AG08396 (cell line): Measurements from ENCODE around the gene FOS.

Experiments
- DNase-seq: peaks from one replicate; pipeline ENCODE4 v3.0.0; 2012; ENCODE audit warnings: low spot score, mixed read lengths

The FOS gene

DNA sequence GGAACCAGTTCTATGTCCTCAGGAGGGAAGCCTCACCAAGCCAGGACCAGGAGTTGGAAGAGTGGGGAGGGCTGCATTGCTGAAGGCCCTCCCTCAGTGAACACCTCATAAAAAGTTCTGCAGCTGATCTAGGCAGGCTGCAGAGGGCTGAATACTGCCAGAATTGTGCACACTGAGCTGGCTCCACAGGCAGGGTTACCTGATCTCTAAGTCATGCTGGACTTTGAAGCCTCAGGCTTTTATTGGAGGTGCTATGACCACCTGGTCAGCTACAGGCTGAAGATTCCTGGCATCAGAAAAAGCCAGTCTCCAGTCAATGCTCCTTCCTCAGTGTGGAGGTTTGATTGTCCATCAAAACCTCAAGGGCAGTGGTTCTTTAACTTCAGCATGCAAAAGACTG, 39.7 kb downstream of the FOS start:
- no peak for DNase-seq

DNA sequence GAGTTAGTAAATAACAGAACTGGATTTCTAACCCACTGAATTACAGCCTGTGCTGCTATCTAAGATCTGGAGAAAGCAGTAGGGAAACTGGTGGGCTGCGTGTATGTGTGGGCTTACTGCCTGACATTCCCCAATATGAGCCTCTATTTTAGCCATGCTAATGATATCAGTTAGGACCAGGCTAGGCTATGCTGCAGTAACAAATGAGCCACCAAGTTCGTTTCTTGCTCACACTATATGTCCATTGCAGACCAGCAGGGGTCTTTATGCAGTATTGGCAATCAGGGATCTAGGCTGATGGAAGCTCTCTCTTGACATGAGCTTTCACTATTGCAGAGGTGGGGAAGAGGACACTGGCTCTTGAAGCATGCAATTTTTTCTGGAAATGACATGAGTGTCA, 40.4 kb downstream of the FOS start:
- no peak for DNase-seq

DNA sequence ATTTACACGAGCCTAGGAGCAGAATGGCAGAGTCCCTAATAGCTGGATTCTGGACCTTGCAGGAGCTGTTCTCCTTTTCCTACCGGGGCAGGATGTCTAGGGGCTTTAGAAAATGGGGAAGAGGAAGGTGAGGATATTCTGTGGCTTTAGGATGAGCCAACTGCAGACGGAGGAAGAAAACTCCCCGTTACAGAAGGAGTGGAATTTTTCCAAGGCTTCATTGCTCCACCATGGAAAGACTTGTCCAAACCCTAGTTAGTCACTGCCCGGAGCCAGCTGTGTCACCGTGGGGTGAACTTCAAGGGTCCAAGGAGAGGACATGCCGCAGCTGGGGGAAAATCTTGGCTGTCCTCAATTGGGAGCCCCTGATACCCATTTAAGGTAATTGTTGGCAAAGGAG, 41.6 kb downstream of the FOS start:
- DNase-seq, result no peak

DNA sequence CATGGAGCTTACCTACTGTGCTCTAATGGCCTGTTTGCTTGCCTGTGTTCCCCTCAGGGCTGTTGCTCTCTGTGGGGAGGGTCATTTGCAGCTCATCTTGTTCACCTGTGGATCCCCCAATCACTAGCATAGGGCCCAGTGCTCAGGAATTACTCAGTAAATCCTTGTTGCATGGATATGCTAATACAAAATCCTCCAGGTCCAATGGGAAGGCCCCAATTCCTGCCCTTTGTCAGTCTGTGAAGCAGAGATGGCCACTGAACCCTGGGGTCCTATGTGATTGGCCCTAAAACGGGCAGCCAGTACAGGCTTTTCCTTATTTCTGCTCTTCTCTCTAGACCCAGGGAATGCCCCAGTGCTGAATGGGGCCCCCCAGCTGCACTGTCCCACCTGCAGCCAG, 44.1 kb downstream of the FOS start:
- no peak for DNase-seq

DNA sequence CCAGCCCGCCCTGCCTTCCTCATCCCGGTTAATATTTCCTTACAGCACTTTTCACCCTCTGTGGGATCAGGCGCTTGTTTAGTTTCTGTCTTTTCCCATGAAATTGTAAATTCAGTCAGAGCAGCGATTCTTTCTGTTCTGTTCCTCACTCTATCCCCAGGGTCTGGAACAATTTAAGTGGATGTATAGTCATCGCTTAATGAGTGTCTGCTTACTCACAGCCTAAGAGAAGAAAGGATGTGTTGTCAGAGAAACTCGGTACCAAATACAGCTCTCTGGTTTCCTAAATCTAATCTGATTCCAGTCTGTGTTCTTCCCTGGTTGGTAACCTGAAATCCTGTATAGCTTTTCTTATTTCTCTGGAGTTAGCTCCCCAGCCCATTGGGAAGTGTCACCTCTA, 44.9 kb downstream of the FOS start:
- no peak for DNase-seq

DNA sequence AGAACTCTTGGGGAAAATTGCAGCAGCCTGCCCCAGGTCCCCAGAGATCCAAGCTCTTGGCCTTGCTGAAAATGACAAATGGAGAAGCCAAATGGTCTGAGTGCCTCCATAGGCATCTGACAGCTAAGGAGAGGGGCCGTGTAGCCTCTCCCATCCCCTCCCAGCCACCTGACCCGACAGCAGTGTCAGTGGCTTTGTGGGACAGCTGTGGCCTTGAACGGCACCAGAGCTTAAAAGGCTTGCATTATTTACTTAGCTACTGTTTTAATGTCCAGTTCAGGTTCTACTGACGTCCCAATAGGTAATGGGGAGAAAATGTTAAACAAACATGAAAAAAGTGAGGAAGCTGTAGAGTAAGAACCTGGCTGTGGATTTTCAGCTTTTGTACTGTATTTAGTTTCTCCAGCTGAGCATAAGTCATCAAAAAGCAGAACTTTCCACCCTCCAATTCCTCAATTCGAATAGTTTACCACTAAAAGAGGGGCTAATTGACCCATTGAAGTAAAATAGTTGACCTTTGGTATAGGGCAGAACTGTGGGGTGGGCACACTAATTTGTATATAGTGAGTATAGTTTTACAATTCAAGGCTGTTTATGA, 50.0 kb downstream of the FOS start:
- DNase-seq, result no peak

DNA sequence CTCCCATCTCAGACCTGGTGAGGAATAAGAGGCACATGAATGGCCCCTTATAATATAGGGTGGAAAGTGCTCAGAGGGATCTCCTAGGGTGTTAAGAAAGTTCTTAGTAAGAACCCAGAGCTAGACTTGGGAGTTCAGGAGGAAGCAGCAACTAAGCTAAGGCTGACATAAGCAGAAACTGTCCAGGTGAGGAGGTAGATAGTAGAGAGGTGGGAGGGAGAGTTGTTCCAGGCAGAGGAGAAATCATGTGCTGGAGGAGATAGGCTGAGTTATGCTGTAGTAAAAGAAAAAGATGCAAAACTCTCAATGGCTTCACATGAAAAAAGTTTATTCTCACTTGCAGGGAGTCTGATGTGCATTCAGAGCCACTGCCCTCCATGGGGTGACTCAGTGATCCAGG, 50.7 kb downstream of the FOS start:
- no peak for DNase-seq

DNA sequence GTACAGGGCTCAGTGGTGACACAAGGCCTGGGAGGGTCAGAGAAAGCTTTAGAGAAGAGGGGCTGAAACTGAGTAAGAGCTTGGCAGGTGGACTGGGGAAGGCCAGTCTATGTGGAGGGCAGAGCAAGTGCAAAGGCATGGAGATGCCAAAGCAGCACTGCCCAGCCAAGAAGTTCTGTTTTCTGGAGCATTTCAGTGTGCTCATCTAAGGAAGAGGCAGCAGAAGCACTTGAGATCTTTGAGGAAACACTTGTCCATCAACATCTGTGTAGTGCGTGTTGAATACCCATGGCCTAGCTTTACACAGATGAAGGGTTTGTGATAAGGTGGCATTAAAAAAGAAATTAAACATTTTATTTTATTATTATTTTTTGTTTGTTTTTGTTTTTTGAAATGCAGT, 52.8 kb downstream of the FOS start:
- no peak for DNase-seq
